Bronchial epithelial cell (primary cell): Measurements from ENCODE around the gene OSTN. TPM values are rescaled to one million over a fixed set of nuclear protein-coding genes. Genes with fewer than 3 reads are reported as not detected.

Experiments used
- DNase-seq: peaks from one replicate; pipeline ENCODE4 v3.0.0-alpha.2; 2010; ENCODE audit warnings: low read depth
- FAIRE-seq: peaks from 2 replicates; lab custom pipeline; 2011; peaks lifted over from hg19 to GRCh38; lab: Jason Lieb, UNC
- H3K27me3 ChIP-seq: 2 replicates; pipeline ENCODE4 v1.5.1; 2011; ENCODE audit warnings: low read length; ENCODE audit not compliant: control insufficient read depth, insufficient read depth
- H3K36me3 ChIP-seq: 2 replicates; pipeline ENCODE4 v1.5.1; 2011; ENCODE audit warnings: low read length; ENCODE audit not compliant: control insufficient read depth, insufficient read depth
- H3K4me3 ChIP-seq: 2 replicates; pipeline ENCODE4 v1.5.1; 2011; ENCODE audit warnings: mild to moderate bottlenecking, low read depth, low read length, control low read depth
- total RNA-seq: library from RNA; depleted of rRNA; stranded (reverse); fragments of >200 nt; gene quantifications from 2 replicates; pipeline ENCODE4 v1.2.1, GENCODE V29; 2014
- TF ChIP-seq, protein P1 (sequence below): IDR thresholded peaks from 2 replicates; pipeline ENCODE4 v1.5.1; 2011; ENCODE audit warnings: mild to moderate bottlenecking, moderate library complexity, low read length, control low read depth, inconsistent platforms; ENCODE audit not compliant: insufficient read depth, severe bottlenecking

The OSTN gene
- total RNA-seq, 1 donor from 2014 or later = not detected

DNA sequence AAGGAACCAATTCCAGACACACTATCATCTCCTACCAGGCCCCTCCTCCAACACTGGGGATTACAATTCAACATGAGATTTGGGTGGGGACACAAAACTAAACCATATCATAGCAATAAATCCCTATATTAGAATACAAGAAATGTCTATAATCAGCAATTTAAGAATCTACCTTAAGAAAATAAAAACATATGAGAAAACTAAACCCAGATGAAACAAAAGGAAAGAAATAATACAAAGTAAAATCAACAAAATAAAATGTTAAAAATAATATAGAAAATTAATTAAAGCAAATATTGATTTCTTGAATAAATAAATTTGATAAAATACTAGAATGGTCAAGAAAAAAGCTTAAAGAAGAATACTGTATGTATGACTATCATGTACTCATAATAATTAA is 6.1 kb upstream of the OSTN start:
- no peaks in the 10 kb centered on the region for H3K36me3 ChIP-seq
- FAIRE-seq (no peak), DNase-seq (no peak)

DNA sequence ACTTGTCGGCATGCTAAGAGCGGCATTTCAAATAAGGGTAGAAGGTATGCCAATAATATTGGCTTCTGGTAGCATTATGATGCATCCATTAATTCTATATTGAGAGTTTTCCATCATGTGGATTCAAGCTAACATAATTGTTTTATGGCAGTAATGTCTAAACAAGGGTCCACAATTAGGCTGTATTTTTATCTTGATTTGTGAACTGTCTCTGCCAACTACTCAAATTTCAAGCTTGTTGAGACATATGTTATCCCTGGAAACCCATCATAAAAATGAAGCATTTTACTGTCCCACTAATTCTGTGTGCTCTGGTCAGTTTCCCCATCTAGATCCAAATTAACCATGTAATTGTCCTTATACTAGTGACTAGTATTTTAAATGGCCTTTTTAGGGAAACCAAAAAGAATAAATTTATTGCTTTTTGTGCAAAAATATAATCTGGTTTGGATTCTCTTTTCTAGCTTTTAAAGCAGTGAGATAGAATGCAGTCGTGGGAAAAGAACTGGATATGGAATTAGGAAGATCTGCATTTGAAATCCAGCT is 1.2 kb upstream of the OSTN start:
- Histone ChIP-seq H3K36me3 (no peaks in the 10 kb centered on the region), H3K4me3 (no peak overlapping the region), H3K27me3 (peaks cover 1% of the 10 kb centered on the region)
- TF ChIP-seq, protein P1, sequence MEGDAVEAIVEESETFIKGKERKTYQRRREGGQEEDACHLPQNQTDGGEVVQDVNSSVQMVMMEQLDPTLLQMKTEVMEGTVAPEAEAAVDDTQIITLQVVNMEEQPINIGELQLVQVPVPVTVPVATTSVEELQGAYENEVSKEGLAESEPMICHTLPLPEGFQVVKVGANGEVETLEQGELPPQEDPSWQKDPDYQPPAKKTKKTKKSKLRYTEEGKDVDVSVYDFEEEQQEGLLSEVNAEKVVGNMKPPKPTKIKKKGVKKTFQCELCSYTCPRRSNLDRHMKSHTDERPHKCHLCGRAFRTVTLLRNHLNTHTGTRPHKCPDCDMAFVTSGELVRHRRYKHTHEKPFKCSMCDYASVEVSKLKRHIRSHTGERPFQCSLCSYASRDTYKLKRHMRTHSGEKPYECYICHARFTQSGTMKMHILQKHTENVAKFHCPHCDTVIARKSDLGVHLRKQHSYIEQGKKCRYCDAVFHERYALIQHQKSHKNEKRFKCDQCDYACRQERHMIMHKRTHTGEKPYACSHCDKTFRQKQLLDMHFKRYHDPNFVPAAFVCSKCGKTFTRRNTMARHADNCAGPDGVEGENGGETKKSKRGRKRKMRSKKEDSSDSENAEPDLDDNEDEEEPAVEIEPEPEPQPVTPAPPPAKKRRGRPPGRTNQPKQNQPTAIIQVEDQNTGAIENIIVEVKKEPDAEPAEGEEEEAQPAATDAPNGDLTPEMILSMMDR = no peak
- no peak for DNase-seq
- no peak for FAIRE-seq

More for the DNA sequence above, 6.1 kb upstream of the OSTN start:
- H3K27me3 ChIP-seq = no peaks in the 10 kb centered on the region
- TF ChIP-seq, protein P1 = no peak
- no peak overlapping the region for H3K4me3 ChIP-seq

DNA sequence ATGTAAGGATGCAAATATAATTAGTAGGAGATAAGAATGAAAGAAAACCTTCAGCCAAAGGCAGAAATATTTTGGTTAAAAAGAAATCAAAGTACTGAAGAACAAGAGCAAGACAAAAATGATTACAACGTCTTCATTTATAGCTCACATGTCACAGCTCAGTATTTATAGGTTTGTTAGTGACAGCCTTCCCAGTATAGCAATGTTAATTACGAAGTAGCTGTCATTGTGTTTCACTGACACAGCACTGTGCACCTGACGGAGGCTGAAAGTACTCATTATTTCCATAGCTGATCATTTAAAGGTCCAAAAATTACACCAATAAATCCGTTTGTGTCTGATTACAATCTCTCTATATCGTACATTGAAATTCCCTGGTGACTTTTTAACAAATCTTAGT is 561 bp upstream of the OSTN start:
- no peak overlapping the region for H3K4me3 ChIP-seq
- no peaks in the 10 kb centered on the region for H3K36me3 ChIP-seq
- H3K27me3 ChIP-seq = peaks cover 1% of the 10 kb centered on the region
- TF ChIP-seq, protein P1 = no peak
- FAIRE-seq (no peak), DNase-seq (no peak)

DNA sequence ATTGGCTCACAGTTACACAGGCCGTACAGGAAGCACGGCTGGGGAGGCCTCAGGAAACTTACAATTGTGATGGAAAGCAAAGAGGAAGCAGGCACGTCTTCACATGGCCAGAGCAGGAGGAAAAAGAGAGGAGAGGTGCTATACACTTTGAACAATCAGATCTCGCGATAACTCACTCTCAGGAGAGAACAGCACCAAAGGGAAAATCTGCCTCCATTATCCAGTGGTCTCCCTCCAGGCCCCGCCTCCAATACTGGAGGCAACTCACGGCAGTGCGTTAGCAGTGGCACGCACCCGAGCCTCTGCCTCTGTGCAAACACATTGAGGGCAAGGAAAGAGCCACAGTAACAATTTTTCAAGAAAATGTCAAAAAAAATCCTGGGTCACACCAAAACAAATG is 11.0 kb downstream of the OSTN start:
- FAIRE-seq = no peak
- H3K36me3 ChIP-seq = no peaks in the 10 kb centered on the region
- DNase-seq = no peak
- H3K27me3 ChIP-seq = no peaks in the 10 kb centered on the region
- no peak overlapping the region for H3K4me3 ChIP-seq
- TF ChIP-seq, protein P1 = no peak

DNA sequence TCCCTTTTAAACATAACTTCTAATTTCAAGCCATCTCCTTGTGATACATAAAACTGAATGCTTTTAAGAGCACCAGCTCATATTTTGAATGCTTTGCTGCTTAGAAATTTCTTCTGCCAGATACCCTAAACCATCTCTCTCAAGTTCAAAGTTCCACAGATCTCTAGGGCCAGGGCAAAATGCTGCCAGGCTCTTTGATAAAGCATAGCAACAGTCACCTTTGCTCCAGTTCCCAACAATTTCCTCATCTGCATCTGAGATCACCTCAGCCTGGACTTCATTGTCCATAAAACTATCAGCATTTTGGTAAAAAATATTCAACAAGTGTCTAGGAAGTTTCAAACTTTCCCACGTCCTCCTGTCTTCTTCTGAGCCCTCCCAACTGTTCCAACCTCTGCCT is 17.5 kb downstream of the OSTN start:
- DNase-seq (no peak), FAIRE-seq (no peak)
- no peaks in the 10 kb centered on the region for H3K36me3 ChIP-seq
- no peak overlapping the region for H3K4me3 ChIP-seq
- H3K27me3 ChIP-seq = no peaks in the 10 kb centered on the region
- TF ChIP-seq, protein P1 = no peak

DNA sequence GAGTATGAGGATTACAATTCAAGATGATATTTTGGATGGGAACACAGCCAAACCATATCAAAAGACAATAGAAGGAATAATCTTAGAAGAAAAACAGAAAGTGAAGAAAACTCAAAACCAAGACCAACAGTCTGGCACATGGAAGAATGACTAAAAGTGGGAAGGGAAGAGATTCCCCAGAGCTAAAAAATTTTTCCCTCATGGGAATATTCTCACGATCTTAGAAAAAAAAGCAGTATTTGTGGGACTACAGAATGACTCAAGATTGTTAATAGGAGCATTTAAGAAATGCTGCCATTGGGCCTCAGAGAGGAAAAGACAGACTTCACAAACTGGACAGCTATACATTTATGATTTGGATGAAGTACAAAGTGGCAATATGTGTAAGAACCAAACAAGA is 18.3 kb downstream of the OSTN start:
- no peaks in the 10 kb centered on the region for H3K36me3 ChIP-seq
- H3K27me3 ChIP-seq = no peaks in the 10 kb centered on the region
- FAIRE-seq = no peak
- TF ChIP-seq, protein P1 = no peak
- H3K4me3 ChIP-seq = no peak overlapping the region
- no peak for DNase-seq
